Neural progenitor cell (in vitro differentiated cells): ENCODE measurements around the gene EN2. TPM values are rescaled to one million over a fixed set of nuclear protein-coding genes. Genes with fewer than 3 reads are reported as not detected.

Experiments used
- DNase-seq: peaks from one replicate; pipeline ENCODE4 v3.0.0-alpha.2; 2016; ENCODE audit warnings: low spot score
- H2AFZ ChIP-seq: fragments of 200-600 bp; sonication (generic); replicated peaks from 2 replicates; pipeline ENCODE4 v1.6.1; 2016; ENCODE audit warnings: antibody characterized with exemption
- H3F3A ChIP-seq: fragments of 200-600 bp; sonication (generic); 2 replicates; pipeline ENCODE4 v1.6.1; 2016; ENCODE audit warnings: antibody characterized with exemption, low read depth
- H3K27ac ChIP-seq: fragments of 200-600 bp; sonication (generic); 2 replicates; pipeline ENCODE4 v1.5.1; 2016; ENCODE audit warnings: mild to moderate bottlenecking
- H3K27me3 ChIP-seq: fragments of 200-600 bp; sonication (generic); 2 replicates; pipeline ENCODE4 v1.6.1; 2016; ENCODE audit warnings: mild to moderate bottlenecking, moderate library complexity
- H3K36me3 ChIP-seq: fragments of 200-600 bp; sonication (generic); 2 replicates; pipeline ENCODE4 v1.5.1; 2016
- H3K4me1 ChIP-seq: fragments of 200-600 bp; sonication (generic); 2 replicates; pipeline ENCODE4 v1.6.1; 2016; ENCODE audit warnings: mixed run types
- H3K4me2 ChIP-seq: fragments of 200-600 bp; sonication (generic); 2 replicates; pipeline ENCODE4 v1.6.1; 2016
- H3K4me3 ChIP-seq: fragments of 200-600 bp; sonication (generic); 2 replicates; pipeline ENCODE4 v1.5.1; 2016
- H3K79me2 ChIP-seq: fragments of 200-600 bp; sonication (generic); 2 replicates; pipeline ENCODE4 v1.6.1; 2016; ENCODE audit warnings: low read depth
- H3K9ac ChIP-seq: fragments of 200-600 bp; sonication (generic); 2 replicates; pipeline ENCODE4 v1.6.1; 2016
- H3K9me3 ChIP-seq: fragments of 200-600 bp; sonication (generic); 2 replicates; pipeline ENCODE4 v1.5.1; 2016; ENCODE audit warnings: low read depth
- H4K20me1 ChIP-seq: fragments of 200-600 bp; sonication (generic); 2 replicates; pipeline ENCODE4 v1.6.1; 2016; ENCODE audit warnings: low read depth
- H3K27ac Mint-ChIP-seq: 3 replicates; pipeline ENCODE4 v1.8.0; 2021; ENCODE audit warnings: mixed read lengths
- H3K27me3 Mint-ChIP-seq: 2 replicates; pipeline ENCODE4 v1.8.0; 2022; ENCODE audit warnings: low read depth, mild to moderate bottlenecking, inconsistent platforms, moderate library complexity, mixed read lengths; ENCODE audit not compliant: insufficient read depth
- H3K36me3 Mint-ChIP-seq: 3 replicates; pipeline ENCODE4 v1.8.0; 2021; ENCODE audit warnings: mixed read lengths
- H3K4me1 Mint-ChIP-seq: 3 replicates; pipeline ENCODE4 v1.8.0; 2021; ENCODE audit warnings: mixed read lengths
- H3K4me3 Mint-ChIP-seq: 3 replicates; pipeline ENCODE4 v1.8.0; 2021; ENCODE audit warnings: mild to moderate bottlenecking, moderate library complexity, mixed read lengths
- H3K9me3 Mint-ChIP-seq: 3 replicates; pipeline ENCODE4 v1.8.0; 2020; ENCODE audit warnings: mixed read lengths
- EZH2 ChIP-seq: fragments of 200-600 bp; sonication (generic); IDR thresholded peaks from 2 replicates; pipeline ENCODE4 v1.6.1; 2017; ENCODE audit warnings: antibody characterized with exemption, mild to moderate bottlenecking, moderate library complexity
- EZH2phosphoT487 ChIP-seq: fragments of 200-600 bp; sonication (generic); IDR thresholded peaks from 2 replicates; pipeline ENCODE4 v1.6.1; 2017; ENCODE audit warnings: antibody characterized with exemption
- total RNA-seq: library from RNA; depleted of rRNA; stranded (reverse); fragments of >200 nt; gene quantifications from 2 replicates; pipeline ENCODE4 v1.2.3, GENCODE V29; 2015; ENCODE audit warnings: low replicate concordance
- TF ChIP-seq, protein P1 (sequence below): fragments of 200-600 bp; sonication (generic); IDR thresholded peaks from 2 replicates; pipeline ENCODE4 v1.5.1; 2017; ENCODE audit warnings: antibody characterized with exemption, mild to moderate bottlenecking

The EN2 gene
- total RNA-seq, 1 donor from 2014 or later: not detected

DNA sequence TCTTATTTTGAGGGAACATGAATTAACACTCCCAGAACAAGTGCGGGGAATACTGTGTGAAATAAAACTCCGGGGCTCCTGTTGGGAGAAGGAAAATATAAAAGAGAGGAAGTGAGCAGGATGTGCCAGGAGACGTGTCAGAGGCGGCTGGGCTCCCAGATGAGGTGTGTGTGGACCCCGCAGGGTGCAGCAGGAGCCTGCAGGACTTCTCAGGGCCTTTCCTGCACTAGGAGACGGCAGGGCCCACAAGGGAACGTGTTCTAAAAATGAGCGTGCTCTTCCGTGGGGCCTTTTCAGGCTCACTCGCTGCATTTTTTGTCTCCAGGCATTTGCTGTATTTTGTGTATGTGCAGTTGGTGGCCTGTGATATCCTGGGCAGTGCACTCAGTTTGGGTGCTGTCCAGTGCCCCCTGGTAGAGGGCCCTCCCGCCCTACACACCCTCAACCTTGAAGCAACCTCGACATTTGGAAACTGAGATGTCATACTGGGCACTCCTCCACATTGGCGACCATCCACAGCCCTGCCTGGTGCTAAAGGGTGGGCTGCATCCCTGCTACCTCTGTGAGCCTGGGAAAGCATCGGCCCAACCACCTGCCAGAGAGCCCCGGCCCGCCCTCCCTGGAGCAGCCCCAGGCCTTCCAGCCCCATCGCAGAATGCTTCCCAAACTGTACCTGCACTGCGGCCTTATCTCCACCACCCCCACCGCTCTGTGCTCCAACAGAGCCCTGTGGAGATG is 35.2 kb upstream of the EN2 start:
- Histone ChIP-seq H4K20me1 (no peaks in the 10 kb centered on the region), H3K4me3 (no peak overlapping the region), H3F3A (no peaks in the 10 kb centered on the region), H3K36me3 (no peaks in the 10 kb centered on the region), H3K4me2 (no peak overlapping the region), H3K79me2 (no peaks in the 10 kb centered on the region), H3K27ac (no peak overlapping the region), H3K9ac (no peak overlapping the region), H3K4me1 (no peaks in the 10 kb centered on the region), H3K9me3 (no peaks in the 10 kb centered on the region), H3K27me3 (peaks cover 59% of the 10 kb centered on the region), H2AFZ (no peak overlapping the region)
- TF ChIP-seq, protein P1, sequence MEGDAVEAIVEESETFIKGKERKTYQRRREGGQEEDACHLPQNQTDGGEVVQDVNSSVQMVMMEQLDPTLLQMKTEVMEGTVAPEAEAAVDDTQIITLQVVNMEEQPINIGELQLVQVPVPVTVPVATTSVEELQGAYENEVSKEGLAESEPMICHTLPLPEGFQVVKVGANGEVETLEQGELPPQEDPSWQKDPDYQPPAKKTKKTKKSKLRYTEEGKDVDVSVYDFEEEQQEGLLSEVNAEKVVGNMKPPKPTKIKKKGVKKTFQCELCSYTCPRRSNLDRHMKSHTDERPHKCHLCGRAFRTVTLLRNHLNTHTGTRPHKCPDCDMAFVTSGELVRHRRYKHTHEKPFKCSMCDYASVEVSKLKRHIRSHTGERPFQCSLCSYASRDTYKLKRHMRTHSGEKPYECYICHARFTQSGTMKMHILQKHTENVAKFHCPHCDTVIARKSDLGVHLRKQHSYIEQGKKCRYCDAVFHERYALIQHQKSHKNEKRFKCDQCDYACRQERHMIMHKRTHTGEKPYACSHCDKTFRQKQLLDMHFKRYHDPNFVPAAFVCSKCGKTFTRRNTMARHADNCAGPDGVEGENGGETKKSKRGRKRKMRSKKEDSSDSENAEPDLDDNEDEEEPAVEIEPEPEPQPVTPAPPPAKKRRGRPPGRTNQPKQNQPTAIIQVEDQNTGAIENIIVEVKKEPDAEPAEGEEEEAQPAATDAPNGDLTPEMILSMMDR: no peak
- TF ChIP-seq EZH2phosphoT487 (no peak), EZH2 (no peak)
- Mint-ChIP-seq H3K27me3 (peaks cover 16% of the 10 kb centered on the region), H3K9me3 (no peaks in the 10 kb centered on the region), H3K4me1 (peaks cover 9% of the 10 kb centered on the region), H3K36me3 (no peaks in the 10 kb centered on the region), H3K27ac (no peak overlapping the region), H3K4me3 (no peak overlapping the region)
- no peak for DNase-seq

DNA sequence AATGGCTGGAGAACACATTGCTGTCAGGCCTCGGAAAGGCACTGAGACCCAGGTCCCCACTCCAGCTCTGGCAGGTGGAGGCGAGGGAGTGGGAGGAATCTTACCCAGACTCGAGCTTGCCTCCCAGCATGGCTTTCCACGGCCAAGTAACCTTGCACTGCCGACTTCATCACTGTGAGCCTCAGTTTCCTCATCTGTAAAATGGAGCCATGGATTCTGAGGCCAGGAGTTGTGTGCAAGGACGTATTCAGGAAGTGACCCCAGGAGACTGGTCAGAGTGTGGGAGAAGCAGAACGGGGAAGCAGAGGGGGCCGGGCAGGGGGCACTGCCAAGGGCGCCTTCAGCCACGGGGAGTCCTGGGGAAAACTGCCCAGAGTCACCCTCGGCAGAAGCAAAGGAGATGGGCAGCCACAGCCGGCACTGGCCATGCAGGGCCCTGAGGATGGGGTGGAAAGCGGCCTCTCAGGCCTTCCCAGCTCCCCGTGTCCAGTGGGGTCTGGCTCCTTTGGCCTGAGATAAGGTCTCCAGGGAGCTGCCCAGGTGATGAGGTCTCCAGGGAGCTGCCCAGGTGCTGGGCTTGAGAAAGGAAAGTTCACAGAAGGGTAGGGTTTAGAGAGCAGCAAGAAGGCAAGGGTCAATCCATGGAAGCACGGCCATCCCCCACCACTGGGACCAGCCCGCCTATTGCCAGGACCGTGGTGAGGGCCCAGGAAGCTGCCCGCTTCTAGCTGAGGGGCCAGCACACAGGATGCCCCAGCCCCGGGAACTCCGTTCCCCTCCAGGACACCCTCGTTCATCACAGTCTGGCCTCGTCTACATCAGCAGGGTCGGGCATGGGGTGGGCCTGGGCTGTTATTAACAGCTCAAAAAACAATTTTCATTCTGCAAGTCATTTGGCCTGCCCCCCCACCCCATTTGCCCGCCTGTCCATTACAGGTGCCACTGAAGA is 34.3 kb upstream of the EN2 start:
- no peaks in the 10 kb centered on the region for H4K20me1 ChIP-seq
- H3K4me1 ChIP-seq: no peaks in the 10 kb centered on the region
- H3K9ac ChIP-seq: no peak overlapping the region
- no peaks in the 10 kb centered on the region for H3K36me3 ChIP-seq
- no peak overlapping the region for H2AFZ ChIP-seq
- no peak overlapping the region for H3K4me2 ChIP-seq
- H3K4me3 ChIP-seq: no peak overlapping the region
- H3K79me2 ChIP-seq: no peaks in the 10 kb centered on the region
- no peaks in the 10 kb centered on the region for H3F3A ChIP-seq
- H3K9me3 ChIP-seq: no peaks in the 10 kb centered on the region
- H3K27me3 ChIP-seq: peaks cover 64% of the 10 kb centered on the region
- no peaks in the 10 kb centered on the region for H3K36me3 Mint-ChIP-seq
- peaks cover 6% of the 10 kb centered on the region for H3K4me1 Mint-ChIP-seq
- no peak overlapping the region for H3K27ac ChIP-seq
- no peak for DNase-seq
- H3K4me3 Mint-ChIP-seq: no peak overlapping the region
- H3K27me3 Mint-ChIP-seq: peaks cover 18% of the 10 kb centered on the region
- H3K9me3 Mint-ChIP-seq: no peaks in the 10 kb centered on the region
- TF ChIP-seq EZH2phosphoT487 (no peak), EZH2 (no peak)
- TF ChIP-seq, protein P1: no peak
- H3K27ac Mint-ChIP-seq: no peak overlapping the region

DNA sequence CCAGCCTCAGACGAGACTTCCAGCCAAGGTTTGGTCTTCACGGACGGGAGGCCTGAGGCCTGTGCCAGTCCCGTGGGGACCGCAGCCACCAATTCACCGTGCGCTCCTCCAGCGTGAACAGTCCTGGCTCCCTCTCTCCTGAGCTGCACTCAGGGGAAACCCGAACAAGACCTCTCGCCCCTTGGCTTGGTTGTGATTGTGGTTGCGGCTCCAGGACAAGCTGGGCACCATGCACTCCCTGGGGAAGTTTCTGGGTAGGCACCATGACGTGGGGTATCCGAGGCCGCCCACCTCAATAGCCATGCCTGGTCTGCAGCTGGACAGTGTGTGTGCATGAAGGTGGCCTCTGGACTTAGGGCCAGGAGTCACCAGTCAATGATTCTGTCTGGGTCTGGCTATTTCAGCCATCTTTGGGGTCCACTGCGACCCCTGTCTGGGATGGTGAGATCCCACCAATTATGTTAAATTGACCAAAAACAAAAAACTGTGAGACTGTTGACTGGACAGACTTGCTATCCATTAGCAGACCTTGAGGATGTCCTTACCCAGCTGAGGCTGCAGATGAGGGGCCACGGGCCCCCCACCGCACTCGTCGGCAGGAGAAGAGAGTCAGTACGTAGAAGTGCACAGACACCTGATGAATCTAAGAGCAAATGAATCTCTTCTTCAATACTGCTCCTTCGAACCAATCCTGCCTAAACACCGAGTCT is 33.5 kb upstream of the EN2 start:
- Histone ChIP-seq H3K9me3 (no peaks in the 10 kb centered on the region), H3K36me3 (no peaks in the 10 kb centered on the region), H3F3A (no peaks in the 10 kb centered on the region), H3K9ac (no peak overlapping the region), H3K79me2 (no peaks in the 10 kb centered on the region), H3K27me3 (peaks cover 68% of the 10 kb centered on the region), H3K27ac (no peak overlapping the region), H3K4me2 (no peak overlapping the region), H3K4me1 (no peaks in the 10 kb centered on the region), H2AFZ (no peak overlapping the region), H3K4me3 (no peak overlapping the region), H4K20me1 (no peaks in the 10 kb centered on the region)
- Mint-ChIP-seq H3K27me3 (peaks cover 19% of the 10 kb centered on the region), H3K27ac (no peak overlapping the region), H3K4me3 (no peak overlapping the region), H3K4me1 (peaks cover 3% of the 10 kb centered on the region), H3K9me3 (no peaks in the 10 kb centered on the region), H3K36me3 (no peaks in the 10 kb centered on the region)
- TF ChIP-seq, protein P1: no peak
- TF ChIP-seq EZH2phosphoT487 (no peak), EZH2 (no peak)
- no peak for DNase-seq
